Peyer's patch (tissue), 4 donors: ENCODE data around the gene TLK1. TPM values are rescaled to one million over a fixed set of nuclear protein-coding genes. Genes with fewer than 3 reads are reported as not detected.

Experiments
- DNase-seq, 3 donors: peaks; one replicate each; pipeline ENCODE4 v3.0.0-alpha.2; 2017 to 2019
- H3K27ac ChIP-seq, 4 donors: fragments of 200-600 bp; sonication (generic); one replicate each; pipeline ENCODE4 v1.5.1; 2016 to 2019
- H3K27me3 ChIP-seq, 2 donors: fragments of 200-600 bp; sonication (generic); one replicate each; pipeline ENCODE4 v1.5.1; 2019
- H3K36me3 ChIP-seq, 3 donors: fragments of 200-600 bp; sonication (generic); one replicate each; pipeline ENCODE4 v1.5.1; 2016 to 2019
- H3K4me1 ChIP-seq, 4 donors: fragments of 200-600 bp; sonication (generic); one replicate each; pipeline ENCODE4 v1.5.1; 2016 to 2019
- H3K4me3 ChIP-seq, 4 donors: fragments of 200-600 bp; sonication (generic); 1 replicate in 3 of 4; 2 replicates in 1 of 4; pipeline ENCODE4 v1.5.1; 2016 to 2019; ENCODE audit warnings: mild to moderate bottlenecking in 1 of 4
- H3K9me3 ChIP-seq, 4 donors: fragments of 200-600 bp; sonication (generic); one replicate each; pipeline ENCODE4 v1.5.1; 2016 to 2019; ENCODE audit warnings: mild to moderate bottlenecking in 1 of 4
- POLR2A ChIP-seq, 2 donors: fragments of 450-650 bp; IDR thresholded peaks; one replicate each; pipeline ENCODE4 v1.5.1; 2017; ENCODE audit warnings: antibody characterized with exemption in 2 of 2, mild to moderate bottlenecking in 2 of 2, moderate library complexity in 2 of 2
- total RNA-seq, 4 donors: library from RNA; depleted of rRNA; stranded (reverse); fragments of >200 nt; gene quantifications; one replicate each; pipeline ENCODE4 v1.1.0, GENCODE V29; 2016
- TF ChIP-seq, protein P1 (sequence below), 6 experiments: fragments of 450-650 bp in 4 of 6; fragments of 200-600 bp in 2 of 6; sonication (generic) in 1 of 6; IDR thresholded peaks; one replicate each; pipeline ENCODE4 v1.5.1; 2017 to 2019; ENCODE audit warnings: antibody characterized with exemption in 6 of 6, mild to moderate bottlenecking in 3 of 6, moderate library complexity in 1 of 6

Gene TLK1
- total RNA-seq, 4 donors from 2014 or later, result 26.4 to 99.0 (median 45.0) TPM

DNA sequence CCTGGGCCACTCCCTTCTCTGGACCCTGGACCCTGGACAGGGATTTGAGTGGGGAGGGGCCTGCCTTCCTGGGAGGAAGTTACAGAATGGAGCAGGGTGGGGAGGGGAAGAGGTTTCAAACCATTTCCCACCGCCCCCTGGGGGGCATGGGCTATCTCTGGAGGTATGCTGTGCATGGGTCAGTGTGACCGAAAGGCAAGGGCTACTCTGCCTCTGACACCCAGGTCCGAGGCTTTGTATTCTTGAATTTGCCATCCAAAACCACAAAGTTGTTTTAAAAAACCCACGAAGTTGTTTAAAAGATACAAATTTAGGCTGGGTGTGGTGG is 184.8 kb downstream of the TLK1 start:
- Histone ChIP-seq H3K27ac (no peak overlapping the region), H3K9me3 (no peaks in the 10 kb centered on the region), H3K27me3 (no peaks in the 10 kb centered on the region), H3K4me3 (no peak overlapping the region), H3K4me1 (peaks cover 0 to 9% (median 0%) of the 10 kb centered on the region in 4 donors), H3K36me3 (no peaks in the 10 kb centered on the region)
- DNase-seq, result no peak
- TF ChIP-seq, protein P1, sequence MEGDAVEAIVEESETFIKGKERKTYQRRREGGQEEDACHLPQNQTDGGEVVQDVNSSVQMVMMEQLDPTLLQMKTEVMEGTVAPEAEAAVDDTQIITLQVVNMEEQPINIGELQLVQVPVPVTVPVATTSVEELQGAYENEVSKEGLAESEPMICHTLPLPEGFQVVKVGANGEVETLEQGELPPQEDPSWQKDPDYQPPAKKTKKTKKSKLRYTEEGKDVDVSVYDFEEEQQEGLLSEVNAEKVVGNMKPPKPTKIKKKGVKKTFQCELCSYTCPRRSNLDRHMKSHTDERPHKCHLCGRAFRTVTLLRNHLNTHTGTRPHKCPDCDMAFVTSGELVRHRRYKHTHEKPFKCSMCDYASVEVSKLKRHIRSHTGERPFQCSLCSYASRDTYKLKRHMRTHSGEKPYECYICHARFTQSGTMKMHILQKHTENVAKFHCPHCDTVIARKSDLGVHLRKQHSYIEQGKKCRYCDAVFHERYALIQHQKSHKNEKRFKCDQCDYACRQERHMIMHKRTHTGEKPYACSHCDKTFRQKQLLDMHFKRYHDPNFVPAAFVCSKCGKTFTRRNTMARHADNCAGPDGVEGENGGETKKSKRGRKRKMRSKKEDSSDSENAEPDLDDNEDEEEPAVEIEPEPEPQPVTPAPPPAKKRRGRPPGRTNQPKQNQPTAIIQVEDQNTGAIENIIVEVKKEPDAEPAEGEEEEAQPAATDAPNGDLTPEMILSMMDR (IDR thresholded peaks at IDR 0.05), result no peak
- no peak for TF ChIP-seq POLR2A (IDR thresholded peaks at IDR 0.05)

DNA sequence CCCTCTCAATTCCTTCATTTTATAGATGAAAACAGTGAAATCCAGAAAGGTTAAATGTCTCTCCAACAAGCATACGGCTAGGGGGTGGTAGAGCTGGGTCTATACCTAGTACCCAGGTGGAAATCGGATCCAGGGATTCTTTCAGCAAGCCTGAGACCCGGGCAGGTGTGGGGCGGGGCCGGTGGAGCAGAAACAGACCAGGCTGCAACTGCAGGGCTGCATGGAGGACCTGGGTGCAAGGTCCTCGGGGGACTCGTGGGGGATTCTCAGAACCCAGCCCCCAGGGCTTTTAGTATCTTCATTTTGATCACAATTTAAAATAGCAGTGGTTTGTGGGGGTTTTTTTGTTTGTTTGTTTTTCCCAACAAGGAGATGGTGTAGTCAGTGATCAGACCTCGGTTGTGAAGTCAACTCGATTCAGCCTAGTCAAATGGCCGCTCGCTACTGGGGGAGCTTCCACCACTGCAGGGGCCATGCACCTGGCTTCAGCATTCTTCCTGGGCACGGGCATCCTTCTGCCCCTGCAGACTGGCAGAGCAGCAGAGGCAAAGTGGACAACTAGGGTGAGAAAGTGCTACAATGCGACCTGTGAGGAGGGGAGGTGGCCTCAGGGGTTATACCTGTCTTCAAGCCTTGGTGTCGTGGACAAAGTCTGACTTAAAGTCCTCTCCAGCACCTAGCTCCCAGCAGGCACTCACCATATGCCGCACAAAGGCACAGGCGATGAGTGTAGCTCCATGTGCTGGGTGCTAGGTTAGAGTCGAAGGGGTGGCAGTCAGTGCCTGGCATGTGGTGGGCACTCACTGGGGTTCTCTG is 185.4 kb downstream of the TLK1 start:
- TF ChIP-seq, protein P1 (IDR thresholded peaks at IDR 0.05), result no peak
- TF ChIP-seq POLR2A (IDR thresholded peaks at IDR 0.05), result no peak
- H3K4me3 ChIP-seq, result no peak overlapping the region
- H3K27ac ChIP-seq, result no peak overlapping the region
- H3K9me3 ChIP-seq, result no peaks in the 10 kb centered on the region
- peaks cover 0 to 9% (median 0%) of the 10 kb centered on the region in 4 donors for H3K4me1 ChIP-seq
- no peaks in the 10 kb centered on the region for H3K36me3 ChIP-seq
- H3K27me3 ChIP-seq, result no peaks in the 10 kb centered on the region
- DNase-seq, result no peak

DNA sequence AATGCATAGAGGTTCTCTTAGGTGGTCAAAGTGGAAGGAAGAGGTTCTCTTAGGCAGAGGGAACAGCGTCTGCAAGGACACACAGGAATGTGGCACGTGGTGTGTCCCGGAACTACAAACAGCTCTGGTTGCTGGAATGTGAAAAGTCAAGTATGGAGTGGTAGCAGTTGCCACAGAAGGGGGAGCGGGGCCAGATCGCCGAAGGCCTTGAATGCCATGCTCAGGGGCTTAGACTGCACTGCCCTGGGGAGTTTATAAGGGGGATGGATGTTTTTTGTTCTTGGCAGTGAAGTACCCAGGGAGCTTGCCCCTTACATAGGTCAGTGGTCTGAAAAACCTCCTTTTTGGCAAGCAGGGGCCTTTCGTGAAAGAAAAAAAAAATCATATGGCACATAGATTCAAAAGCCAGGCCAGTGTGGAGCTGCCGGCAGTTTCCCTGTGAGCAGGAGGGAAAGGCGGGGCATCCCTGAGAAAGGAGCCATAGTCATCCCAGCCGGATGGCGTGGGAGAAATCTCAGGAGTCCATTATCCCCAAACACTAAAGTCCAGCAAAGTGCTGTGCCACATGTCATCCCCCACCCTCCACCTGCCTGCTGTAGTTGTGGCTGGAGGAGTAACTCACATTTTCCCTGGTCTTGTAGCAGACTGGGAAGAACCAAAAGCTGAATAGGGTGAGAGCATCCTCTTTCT is 186.2 kb downstream of the TLK1 start:
- H3K27ac ChIP-seq, result peak overlapping the region in 1 of 4 donors; percentile 84
- no peaks in the 10 kb centered on the region for H3K27me3 ChIP-seq
- no peak for TF ChIP-seq POLR2A (IDR thresholded peaks at IDR 0.05)
- TF ChIP-seq, protein P1 (IDR thresholded peaks at IDR 0.05), result no peak
- H3K9me3 ChIP-seq, result no peaks in the 10 kb centered on the region
- no peak for DNase-seq
- peak overlapping the region; percentile 54 to 78 (median 70) for H3K4me3 ChIP-seq
- H3K36me3 ChIP-seq, result no peaks in the 10 kb centered on the region
- H3K4me1 ChIP-seq, result peaks cover 0 to 9% (median 0%) of the 10 kb centered on the region in 4 donors

DNA sequence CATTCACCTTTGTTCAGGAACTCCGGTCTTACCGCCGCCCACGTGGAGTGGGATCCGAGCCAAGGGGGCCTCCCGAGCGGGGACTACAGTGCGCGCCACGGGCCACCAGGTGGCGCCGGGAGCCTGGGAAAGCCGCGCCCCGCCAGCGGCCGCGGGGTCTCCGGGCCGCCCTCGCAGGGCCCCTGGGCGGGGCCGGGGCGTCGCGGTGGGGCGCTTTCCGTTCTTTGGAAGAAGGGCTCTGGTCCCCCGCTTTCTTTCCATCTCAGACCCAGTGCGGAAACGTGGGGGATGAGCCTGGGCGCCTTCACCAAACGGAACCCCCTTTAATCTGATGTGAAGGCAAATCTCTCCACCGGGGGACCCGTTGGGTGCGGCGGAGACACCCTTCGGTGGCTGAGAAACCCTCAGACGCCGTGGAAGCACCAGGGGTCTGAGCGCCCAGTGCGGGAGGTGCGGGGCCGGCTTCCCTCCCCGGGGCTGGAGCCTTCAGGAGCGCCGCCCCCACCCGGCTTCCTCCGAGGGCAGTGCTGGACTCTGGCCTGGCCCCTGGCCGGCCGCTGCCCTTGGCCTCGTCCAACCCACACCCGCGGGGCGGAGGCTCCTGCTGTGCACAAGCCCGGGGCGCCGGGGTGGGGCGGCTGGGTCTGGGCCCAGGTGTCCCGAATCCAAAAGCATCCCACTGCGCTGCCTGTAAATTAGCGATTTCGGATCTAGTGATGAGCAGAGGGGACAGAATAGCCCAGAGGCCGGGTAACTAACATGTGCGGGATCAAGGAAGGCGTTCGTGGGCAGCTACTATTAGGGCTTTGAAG is 187.0 kb downstream of the TLK1 start:
- Histone ChIP-seq H3K9me3 (no peaks in the 10 kb centered on the region), H3K27me3 (no peaks in the 10 kb centered on the region), H3K27ac (peak overlapping the region; percentile 72 to 84 (median 78)), H3K4me3 (peak overlapping the region; percentile 54 to 78 (median 70)), H3K4me1 (peaks cover 0 to 9% (median 0%) of the 10 kb centered on the region in 4 donors), H3K36me3 (no peaks in the 10 kb centered on the region)
- TF ChIP-seq, protein P1 (IDR thresholded peaks at IDR 0.05), result peak; percentile 85 to 99 (median 95)
- peak; percentile 36 to 42 for TF ChIP-seq POLR2A (IDR thresholded peaks at IDR 0.05)
- peak; percentile 85 to 94 (median 94) for DNase-seq

DNA sequence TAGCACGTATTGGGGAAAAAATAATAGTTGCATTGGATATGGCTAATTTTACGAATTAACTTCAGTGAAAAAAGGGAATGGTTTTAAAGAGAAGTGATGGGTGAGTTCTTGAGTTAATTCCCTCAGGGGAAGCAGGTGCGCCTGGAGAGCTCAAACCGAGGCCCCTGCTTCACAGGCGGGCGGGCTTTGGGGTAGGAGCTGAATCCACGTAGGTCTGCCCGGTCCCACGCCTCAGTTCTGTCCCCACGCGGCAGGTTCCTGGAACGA is 187.5 kb downstream of the TLK1 start:
- no peaks in the 10 kb centered on the region for H3K27me3 ChIP-seq
- DNase-seq, result no peak
- no peaks in the 10 kb centered on the region for H3K36me3 ChIP-seq
- TF ChIP-seq POLR2A (IDR thresholded peaks at IDR 0.05), result no peak
- TF ChIP-seq, protein P1 (IDR thresholded peaks at IDR 0.05), result no peak
- H3K4me3 ChIP-seq, result peak overlapping the region; percentile 54 to 78 (median 70)
- H3K4me1 ChIP-seq, result peaks cover 0 to 9% (median 0%) of the 10 kb centered on the region in 4 donors
- H3K9me3 ChIP-seq, result no peaks in the 10 kb centered on the region
- H3K27ac ChIP-seq, result peak overlapping the region in 2 of 4 donors; percentile 72 to 77
